HG02840 (cell line): ENCODE data around the gene HSF2BP.
"Not testable (repeated sequence)": the region's sequence is repeated elsewhere in the genome, so short reads cannot be mapped to it uniquely, and the experiment has no call there.

ENCODE experiments used
- ATAC-seq: cut with Tn5 transposase; IDR thresholded peaks from one replicate; pipeline ENCODE4 v1.9.1; 2021; ENCODE audit warnings: mild to moderate bottlenecking, moderate library complexity, moderate number of reproducible peaks; ENCODE audit not compliant: unreplicated experiment, low FRiP score

Gene HSF2BP

GRCh38 chr21:43623588-43623987 lies 35.7 kb downstream of the HSF2BP start:
- ATAC-seq, result no peak

GRCh38 chr21:43622796-43623195 lies 36.5 kb downstream of the HSF2BP start:
- no peak for ATAC-seq

- no peak for ATAC-seq
These were observed 39.4 kb downstream of the HSF2BP start for GRCh38 chr21:43619856-43620255.

- no peak for ATAC-seq
These were observed 39.9 kb downstream of the HSF2BP start for GRCh38 chr21:43619344-43619743.

GRCh38 chr21:43618940-43619339 lies 40.3 kb downstream of the HSF2BP start:
- ATAC-seq, result no peak

- ATAC-seq, result not testable (repeated sequence)
These were observed 42.4 kb downstream of the HSF2BP start for GRCh38 chr21:43616861-43617260.

GRCh38 chr21:43614839-43615238 lies 44.4 kb downstream of the HSF2BP start:
- ATAC-seq, result no peak

GRCh38 chr21:43613755-43614638 lies 45.3 kb downstream of the HSF2BP start:
- ATAC-seq, result no peak

- no peak for ATAC-seq
These were observed 47.5 kb downstream of the HSF2BP start for GRCh38 chr21:43611598-43612369.

- no peak for ATAC-seq
These were observed 49.6 kb downstream of the HSF2BP start for GRCh38 chr21:43609501-43610340.

GRCh38 chr21:43608664-43609063 lies 50.6 kb downstream of the HSF2BP start:
- no peak for ATAC-seq

- ATAC-seq, result no peak
These were observed 51.1 kb downstream of the HSF2BP start for GRCh38 chr21:43608225-43608624.

- ATAC-seq, result no peak
These were observed 53.7 kb downstream of the HSF2BP start for GRCh38 chr21:43605320-43606215.

GRCh38 chr21:43604505-43605204 lies 54.6 kb downstream of the HSF2BP start:
- ATAC-seq, result no peak

GRCh38 chr21:43603641-43604504 lies 55.4 kb downstream of the HSF2BP start:
- no peak for ATAC-seq

GRCh38 chr21:43603233-43603626 lies 56.1 kb downstream of the HSF2BP start:
- no peak for ATAC-seq

GRCh38 chr21:43602266-43603232 lies 56.7 kb downstream of the HSF2BP start:
- no peak for ATAC-seq
